ENCODE results near the gene RNF225.

DNA sequence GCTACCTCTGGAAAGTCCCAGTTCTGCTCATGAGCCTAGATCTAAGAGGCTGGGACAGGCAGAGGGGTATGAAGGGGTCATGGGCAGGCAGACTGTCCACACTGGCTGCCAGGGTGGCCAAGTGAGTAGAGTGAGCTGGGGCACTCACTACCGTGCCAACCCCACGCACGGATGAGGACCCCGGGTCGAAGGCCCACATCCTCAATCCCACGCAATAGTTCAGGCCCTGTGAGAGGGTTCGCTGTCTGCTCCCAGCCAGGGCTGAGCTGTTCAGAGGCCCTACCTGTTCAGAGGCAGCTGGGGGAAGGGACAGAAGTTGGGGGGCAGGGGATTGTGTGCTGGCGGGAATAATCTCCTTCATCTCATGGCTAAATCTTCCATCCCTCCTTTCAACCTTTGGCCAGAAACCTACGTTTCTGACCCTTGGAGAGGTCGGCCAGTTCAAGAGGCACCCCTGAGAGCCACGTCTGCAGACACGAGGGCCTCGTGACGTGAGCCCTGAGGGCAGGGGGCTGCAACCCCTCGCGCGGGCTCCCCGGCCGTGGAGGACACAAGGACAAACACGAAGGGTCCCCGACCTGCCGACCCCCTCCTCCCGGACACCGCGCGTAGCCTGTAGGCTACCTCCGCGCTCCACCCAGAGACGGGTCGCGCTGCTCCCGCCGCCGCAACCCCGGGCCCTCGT is 9.4 kb upstream of the RNF225 start:
- TF ChIP-seq, protein P1, sequence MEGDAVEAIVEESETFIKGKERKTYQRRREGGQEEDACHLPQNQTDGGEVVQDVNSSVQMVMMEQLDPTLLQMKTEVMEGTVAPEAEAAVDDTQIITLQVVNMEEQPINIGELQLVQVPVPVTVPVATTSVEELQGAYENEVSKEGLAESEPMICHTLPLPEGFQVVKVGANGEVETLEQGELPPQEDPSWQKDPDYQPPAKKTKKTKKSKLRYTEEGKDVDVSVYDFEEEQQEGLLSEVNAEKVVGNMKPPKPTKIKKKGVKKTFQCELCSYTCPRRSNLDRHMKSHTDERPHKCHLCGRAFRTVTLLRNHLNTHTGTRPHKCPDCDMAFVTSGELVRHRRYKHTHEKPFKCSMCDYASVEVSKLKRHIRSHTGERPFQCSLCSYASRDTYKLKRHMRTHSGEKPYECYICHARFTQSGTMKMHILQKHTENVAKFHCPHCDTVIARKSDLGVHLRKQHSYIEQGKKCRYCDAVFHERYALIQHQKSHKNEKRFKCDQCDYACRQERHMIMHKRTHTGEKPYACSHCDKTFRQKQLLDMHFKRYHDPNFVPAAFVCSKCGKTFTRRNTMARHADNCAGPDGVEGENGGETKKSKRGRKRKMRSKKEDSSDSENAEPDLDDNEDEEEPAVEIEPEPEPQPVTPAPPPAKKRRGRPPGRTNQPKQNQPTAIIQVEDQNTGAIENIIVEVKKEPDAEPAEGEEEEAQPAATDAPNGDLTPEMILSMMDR (IDR thresholded peaks at IDR 0.05): no peak
- TF ChIP-seq POLR2AphosphoS5 (IDR thresholded peaks at IDR 0.05) (no peak), POLR2A (IDR thresholded peaks at IDR 0.05) (no peak), EP300 (IDR thresholded peaks at IDR 0.05) (no peak)
